ENCODE results near the gene RPS21.

Gene RPS21

DNA sequence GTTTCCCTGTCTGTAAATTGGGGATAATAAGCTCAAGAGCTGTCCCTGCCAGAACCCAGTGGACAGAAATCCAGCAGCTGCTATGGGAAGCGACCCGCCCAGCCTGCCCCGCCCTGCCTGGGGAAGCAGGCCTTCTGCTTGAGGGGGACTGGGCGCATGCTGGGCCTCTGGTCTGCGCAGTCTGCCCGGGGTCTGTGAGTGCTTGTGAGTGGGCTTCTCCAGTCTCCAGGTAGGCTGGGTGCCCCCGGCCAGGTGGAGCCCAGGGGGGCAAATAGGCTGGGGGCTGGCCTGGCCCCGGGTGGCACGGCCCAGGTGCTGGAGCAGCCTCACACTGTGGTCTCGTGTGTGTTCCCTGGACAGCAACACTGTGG lies 41.1 kb downstream of the RPS21 start:
- no peak for DNase-seq

DNA sequence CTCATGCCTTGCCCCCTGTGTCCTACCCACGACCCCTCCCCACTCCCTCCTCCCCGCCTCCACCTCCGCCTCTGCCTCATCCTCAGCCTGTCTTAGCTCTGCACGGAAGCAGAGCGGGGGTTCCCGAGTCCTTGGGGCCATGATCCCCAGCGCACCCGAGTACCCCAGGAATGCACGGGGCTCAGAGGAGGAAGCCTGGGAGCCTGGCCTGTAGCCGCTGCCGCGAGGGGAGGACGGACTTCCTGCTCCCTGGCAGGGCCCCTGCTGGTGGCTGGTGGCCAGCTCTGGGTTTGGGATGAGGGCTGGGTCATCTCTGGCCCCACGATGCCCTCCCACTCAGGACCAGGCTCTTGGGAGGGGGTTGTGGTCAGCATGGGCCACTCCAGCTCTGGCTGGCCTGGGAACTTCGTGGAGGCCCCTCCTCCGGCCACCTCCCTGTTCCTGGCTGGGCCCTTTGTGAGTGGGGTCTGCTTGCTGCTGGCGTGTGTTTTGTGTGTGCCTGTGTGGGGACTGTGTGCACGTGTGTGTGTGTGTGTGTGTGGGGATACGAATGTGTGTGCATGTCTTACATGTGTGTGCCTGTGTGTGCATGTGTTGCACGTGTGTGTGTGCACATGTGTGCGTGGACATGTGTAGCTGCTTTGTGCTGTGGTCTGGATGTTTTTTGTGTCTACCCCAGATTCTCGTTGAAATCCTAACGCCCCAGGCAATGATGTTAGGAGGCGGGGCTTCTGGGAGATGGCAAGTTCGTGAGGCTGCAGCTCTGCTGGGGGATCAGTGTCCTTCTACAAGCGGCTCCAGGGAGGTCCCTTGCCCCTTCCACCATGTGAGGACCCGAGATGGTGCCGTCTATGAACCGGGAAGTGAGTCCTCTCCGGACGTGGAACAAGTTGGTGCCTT lies 41.7 kb downstream of the RPS21 start:
- no peak for DNase-seq

DNA sequence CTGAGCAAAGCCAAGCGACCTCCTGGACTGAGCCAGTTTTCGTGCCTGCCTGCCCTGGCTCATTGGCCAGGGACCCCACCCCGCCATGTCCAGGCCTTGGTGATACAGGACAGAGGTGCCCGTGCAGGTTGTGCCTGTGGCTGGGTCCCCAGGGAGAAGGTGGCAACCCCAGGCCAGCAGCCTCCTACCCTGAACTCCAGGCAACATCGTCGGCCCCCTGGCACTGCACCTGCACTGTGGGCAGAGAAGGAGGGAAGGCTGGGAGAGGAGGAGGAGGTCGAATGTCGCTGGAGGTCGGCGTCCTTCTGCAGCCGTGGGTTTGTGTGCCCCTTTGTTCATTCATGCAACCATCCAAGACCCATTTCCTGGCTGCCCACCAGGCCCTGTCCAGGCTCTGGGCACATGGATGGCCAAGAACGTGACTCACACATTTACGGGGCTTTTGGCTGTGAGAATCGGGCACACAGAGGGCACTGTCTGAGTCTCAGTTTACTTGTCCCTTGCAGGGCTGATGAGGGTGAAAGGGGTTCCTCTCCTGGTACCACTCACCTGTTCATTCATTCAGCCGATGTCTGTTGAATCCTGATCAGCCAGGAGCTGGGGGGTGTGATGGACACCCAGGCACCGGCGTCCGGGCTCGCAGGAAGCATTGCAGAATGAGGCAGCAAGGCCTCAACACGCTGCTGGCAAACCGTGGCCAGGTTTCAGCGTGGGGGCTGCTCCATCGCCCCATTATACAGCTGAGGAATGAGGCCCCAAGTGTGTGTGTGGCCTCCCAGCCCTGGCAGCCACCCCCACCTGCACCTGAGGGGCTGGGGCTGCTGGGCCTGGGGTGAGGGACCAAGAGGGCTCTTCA lies 42.8 kb downstream of the RPS21 start:
- DNase-seq: no peak

DNA sequence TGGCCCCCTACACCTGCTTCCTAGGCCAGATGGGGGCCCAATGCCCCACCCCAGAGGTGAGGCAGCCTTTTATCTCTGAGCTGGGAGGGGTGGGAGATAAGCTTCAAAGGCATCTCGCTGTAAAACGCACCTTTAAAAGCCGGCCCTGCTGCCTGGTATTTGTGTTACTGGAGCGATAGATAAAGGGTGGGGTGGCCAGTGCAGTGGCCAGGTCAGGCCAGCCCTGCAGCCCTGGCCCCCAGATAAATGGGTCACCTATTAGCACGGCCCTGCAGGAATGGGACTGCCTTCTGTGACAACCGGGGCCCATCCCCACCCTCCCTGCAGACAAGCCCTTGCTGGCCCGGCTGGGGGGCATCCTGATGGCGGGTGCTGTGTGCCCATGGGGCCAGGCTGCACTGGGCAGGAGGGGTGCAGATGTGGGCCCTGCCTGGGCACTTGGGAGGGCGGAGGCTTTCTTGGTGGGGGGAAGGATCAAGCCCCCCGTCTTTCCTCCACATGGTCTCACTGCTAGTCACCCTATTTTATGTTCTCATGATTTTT lies 43.5 kb downstream of the RPS21 start:
- no peak for DNase-seq

DNA sequence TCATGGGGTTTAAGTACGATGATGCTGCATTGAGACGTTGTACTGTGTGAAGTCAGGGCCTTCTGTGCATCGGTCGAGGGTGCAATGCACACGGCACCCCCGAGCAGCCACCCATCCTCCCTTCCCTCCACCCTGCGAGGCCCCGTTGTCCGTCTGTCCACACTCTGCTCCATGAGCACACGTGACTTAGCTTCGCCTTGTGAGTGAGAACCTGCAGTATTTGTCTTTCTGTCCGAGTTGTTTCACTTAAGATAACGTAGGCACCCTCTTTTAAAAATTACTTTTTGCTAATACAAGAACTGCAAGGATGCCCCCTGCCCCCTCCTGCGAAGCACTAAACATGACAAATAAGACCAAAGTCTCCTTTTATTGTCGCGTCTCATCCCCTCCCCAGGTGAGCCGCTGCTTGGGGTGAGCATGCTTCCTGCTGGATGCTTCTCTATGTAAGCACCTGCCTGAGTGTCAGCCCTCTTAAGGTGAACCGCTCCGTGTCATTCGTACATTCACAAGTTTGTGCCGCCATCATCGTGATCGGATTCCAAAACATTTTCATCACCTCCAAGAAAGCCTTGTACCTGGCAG lies 44.1 kb downstream of the RPS21 start:
- DNase-seq: no peak

DNA sequence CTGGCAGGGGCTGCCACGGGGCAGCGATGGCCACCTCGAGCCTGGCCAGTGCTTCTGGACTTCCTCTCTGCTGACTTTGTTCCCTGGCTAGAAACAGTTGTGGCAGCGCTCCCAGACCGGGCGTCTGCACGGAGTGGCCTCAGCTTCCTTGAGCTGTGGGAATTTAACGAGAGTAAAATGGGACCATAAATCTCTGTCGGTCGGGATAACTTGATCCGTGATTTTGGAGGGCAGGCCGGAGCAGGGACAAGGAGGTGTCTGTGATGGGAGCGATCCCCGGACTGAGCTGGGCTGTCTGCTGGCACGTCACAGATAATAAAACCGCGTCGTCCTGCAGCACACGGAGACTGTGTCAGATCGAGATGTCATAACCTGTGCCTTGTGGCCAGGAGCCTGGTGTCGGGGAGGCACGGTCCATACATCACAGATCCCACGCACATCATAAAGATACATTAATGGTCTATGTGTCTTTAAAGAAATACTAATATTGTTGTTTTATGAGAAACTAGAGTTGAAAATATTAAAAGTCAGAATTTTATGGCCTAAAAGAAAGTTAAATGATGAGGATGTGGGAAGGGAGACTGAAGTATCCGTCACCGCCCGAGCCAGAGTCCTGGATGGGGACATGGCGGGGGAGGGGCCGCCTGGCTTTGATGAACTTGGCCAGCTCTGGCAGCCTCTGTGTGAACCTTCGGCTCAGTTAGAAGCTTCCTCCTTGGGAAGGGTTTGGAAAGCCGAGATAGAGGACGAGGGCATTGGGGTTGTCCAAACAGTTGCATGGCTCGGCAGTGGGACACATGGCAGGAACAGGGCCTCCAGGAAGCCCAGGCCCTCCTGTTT lies 47.0 kb downstream of the RPS21 start:
- no peak for DNase-seq

DNA sequence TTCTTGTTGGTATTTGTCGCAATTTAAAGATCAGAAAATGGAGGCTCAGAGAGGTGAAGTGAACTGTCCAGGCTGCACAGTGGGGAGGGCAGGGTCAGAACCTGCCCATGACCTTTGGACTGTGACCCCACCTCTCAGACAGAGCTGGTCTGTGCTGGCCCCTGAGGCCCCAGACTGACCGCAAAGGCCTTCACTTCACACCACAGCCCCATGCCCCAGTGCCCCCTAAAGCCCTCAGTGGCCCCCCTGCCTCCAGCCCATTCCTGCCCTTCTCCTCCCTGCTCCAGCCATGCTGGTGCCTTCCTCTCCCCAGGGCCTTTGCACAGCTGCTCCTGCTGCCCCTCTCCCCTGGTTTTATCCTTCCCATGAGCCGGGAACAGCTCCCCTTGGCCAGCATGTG lies 49.8 kb downstream of the RPS21 start:
- no peak for DNase-seq

DNA sequence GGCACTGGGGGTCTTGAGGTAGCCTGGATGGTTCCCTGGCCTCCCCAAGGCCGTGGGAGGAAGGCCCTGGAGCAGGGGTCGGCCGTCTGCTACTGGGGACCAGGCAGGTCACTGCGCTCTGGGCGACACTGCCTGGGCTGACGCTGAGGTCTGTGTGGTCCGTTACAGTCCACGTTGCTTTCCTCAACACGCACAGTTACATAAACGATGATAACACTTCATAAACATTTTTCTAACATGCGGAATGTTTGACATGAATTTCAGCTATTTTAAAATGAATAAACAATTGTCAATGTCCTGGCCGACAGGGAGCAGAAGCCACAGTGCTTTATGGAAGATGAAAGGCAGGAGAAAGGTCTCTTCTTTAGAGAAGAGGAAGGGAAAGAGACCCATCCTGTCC lies 50.6 kb downstream of the RPS21 start:
- DNase-seq: no peak

DNA sequence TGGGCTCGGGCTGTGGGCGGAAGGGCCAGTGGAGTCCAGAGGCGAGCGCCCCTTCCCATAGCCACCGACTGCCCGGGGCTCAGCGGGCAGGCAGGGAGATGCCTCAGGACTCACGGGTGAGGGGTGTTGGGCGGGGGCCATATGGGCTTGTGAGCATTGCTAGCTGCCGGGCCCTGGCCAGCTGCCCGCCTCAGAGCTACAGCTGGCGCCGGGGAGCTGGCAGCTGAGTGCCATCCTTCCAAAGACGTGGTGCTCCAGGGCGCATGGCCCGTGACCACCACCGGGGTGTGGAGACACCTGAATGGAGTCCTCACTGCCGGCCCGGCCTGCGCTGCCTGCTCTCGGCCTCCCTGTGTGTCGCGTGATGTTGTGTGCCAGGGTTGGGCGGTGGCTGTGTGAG lies 51.0 kb downstream of the RPS21 start:
- DNase-seq: peak; percentile 54
